ENCODE data around the gene ST6GAL2. TPM values are rescaled to one million over a fixed set of nuclear protein-coding genes. Genes with fewer than 3 reads are reported as not detected.

The ST6GAL2 gene
- total RNA-seq, 1 experiment from 2014 or later, result 11.0 TPM

DNA sequence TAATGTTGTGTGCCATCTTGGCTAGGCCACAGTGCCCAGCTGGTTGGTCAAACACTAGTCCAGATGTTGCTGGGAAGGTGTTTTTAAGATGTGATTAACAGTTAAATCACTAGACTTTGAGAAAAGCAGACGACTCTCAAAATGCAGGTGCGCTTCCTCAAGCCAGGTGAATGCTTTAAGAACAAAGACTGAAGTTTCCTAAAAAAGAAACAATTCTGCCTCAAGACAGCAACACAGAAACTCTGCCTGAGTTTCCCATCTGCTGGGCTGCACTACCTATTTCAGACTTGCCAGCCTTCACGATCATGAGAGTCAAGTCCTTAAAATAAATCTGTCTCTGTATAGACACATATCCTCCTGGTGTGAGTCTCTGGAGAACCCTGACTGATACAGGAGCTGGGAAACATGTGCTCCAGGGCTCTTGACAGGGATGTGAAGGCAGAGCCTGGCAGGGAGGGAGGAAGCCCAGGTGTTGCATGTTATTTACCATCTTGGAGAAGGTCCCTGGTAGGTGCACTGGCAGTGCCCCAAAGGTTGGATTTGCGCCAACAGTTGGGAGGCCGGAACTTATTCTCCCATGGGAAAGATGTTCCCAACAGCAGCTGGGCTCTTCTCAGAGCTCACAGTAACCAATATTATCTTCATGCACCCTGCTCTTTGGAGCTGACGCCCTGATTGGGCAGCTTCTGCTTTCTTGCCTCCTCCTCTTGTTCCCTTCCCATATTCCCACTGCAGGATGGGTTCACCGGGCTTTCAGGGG lies 43.9 kb downstream of the ST6GAL2 start:
- no peaks in the 10 kb centered on the region for H3K36me3 Mint-ChIP-seq
- no peaks in the 10 kb centered on the region for H3K9me3 Mint-ChIP-seq
- H3K4me3 Mint-ChIP-seq, result no peak overlapping the region
- no peak overlapping the region for H3K27ac Mint-ChIP-seq
- no peaks in the 10 kb centered on the region for H3K27me3 Mint-ChIP-seq (ENCODE audit: low read depth)
- no peak for TF ChIP-seq NR3C1 (CRISPR knock-in tag; conservative IDR thresholded peaks at IDR 0.05; ENCODE audit: low read depth)
- no peak for TF ChIP-seq NFATC4 (CRISPR knock-in tag; IDR thresholded peaks at IDR 0.05)
- TF ChIP-seq, protein P1, sequence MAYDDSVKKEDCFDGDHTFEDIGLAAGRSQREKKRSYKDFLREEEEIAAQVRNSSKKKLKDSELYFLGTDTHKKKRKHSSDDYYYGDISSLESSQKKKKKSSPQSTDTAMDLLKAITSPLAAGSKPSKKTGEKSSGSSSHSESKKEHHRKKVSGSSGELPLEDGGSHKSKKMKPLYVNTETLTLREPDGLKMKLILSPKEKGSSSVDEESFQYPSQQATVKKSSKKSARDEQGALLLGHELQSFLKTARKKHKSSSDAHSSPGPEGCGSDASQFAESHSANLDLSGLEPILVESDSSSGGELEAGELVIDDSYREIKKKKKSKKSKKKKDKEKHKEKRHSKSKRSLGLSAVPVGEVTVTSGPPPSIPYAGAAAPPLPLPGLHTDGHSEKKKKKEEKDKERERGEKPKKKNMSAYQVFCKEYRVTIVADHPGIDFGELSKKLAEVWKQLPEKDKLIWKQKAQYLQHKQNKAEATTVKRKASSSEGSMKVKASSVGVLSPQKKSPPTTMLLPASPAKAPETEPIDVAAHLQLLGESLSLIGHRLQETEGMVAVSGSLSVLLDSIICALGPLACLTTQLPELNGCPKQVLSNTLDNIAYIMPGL (CRISPR knock-in tag; IDR thresholded peaks at IDR 0.05), result no peak
- TF ChIP-seq EMX1 (CRISPR knock-in tag; IDR thresholded peaks at IDR 0.05), result no peak
- TF ChIP-seq ZNF396 (CRISPR knock-in tag; IDR thresholded peaks at IDR 0.05; ENCODE audit: borderline replicate concordance), result no peak
- TF ChIP-seq ATF1 (CRISPR knock-in tag; IDR thresholded peaks at IDR 0.05), result no peak
- TF ChIP-seq, protein P2, sequence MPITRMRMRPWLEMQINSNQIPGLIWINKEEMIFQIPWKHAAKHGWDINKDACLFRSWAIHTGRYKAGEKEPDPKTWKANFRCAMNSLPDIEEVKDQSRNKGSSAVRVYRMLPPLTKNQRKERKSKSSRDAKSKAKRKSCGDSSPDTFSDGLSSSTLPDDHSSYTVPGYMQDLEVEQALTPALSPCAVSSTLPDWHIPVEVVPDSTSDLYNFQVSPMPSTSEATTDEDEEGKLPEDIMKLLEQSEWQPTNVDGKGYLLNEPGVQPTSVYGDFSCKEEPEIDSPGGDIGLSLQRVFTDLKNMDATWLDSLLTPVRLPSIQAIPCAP (CRISPR knock-in tag; IDR thresholded peaks at IDR 0.05), result no peak
- TF ChIP-seq, protein P3, sequence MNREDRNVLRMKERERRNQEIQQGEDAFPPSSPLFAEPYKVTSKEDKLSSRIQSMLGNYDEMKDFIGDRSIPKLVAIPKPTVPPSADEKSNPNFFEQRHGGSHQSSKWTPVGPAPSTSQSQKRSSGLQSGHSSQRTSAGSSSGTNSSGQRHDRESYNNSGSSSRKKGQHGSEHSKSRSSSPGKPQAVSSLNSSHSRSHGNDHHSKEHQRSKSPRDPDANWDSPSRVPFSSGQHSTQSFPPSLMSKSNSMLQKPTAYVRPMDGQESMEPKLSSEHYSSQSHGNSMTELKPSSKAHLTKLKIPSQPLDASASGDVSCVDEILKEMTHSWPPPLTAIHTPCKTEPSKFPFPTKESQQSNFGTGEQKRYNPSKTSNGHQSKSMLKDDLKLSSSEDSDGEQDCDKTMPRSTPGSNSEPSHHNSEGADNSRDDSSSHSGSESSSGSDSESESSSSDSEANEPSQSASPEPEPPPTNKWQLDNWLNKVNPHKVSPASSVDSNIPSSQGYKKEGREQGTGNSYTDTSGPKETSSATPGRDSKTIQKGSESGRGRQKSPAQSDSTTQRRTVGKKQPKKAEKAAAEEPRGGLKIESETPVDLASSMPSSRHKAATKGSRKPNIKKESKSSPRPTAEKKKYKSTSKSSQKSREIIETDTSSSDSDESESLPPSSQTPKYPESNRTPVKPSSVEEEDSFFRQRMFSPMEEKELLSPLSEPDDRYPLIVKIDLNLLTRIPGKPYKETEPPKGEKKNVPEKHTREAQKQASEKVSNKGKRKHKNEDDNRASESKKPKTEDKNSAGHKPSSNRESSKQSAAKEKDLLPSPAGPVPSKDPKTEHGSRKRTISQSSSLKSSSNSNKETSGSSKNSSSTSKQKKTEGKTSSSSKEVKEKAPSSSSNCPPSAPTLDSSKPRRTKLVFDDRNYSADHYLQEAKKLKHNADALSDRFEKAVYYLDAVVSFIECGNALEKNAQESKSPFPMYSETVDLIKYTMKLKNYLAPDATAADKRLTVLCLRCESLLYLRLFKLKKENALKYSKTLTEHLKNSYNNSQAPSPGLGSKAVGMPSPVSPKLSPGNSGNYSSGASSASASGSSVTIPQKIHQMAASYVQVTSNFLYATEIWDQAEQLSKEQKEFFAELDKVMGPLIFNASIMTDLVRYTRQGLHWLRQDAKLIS (CRISPR knock-in tag; IDR thresholded peaks at IDR 0.05; ENCODE audit: borderline replicate concordance), result no peak
- TF ChIP-seq, protein P4, sequence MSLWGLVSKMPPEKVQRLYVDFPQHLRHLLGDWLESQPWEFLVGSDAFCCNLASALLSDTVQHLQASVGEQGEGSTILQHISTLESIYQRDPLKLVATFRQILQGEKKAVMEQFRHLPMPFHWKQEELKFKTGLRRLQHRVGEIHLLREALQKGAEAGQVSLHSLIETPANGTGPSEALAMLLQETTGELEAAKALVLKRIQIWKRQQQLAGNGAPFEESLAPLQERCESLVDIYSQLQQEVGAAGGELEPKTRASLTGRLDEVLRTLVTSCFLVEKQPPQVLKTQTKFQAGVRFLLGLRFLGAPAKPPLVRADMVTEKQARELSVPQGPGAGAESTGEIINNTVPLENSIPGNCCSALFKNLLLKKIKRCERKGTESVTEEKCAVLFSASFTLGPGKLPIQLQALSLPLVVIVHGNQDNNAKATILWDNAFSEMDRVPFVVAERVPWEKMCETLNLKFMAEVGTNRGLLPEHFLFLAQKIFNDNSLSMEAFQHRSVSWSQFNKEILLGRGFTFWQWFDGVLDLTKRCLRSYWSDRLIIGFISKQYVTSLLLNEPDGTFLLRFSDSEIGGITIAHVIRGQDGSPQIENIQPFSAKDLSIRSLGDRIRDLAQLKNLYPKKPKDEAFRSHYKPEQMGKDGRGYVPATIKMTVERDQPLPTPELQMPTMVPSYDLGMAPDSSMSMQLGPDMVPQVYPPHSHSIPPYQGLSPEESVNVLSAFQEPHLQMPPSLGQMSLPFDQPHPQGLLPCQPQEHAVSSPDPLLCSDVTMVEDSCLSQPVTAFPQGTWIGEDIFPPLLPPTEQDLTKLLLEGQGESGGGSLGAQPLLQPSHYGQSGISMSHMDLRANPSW (CRISPR knock-in tag; conservative IDR thresholded peaks at IDR 0.05; ENCODE audit: low read depth), result no peak
- TF ChIP-seq, protein P5, sequence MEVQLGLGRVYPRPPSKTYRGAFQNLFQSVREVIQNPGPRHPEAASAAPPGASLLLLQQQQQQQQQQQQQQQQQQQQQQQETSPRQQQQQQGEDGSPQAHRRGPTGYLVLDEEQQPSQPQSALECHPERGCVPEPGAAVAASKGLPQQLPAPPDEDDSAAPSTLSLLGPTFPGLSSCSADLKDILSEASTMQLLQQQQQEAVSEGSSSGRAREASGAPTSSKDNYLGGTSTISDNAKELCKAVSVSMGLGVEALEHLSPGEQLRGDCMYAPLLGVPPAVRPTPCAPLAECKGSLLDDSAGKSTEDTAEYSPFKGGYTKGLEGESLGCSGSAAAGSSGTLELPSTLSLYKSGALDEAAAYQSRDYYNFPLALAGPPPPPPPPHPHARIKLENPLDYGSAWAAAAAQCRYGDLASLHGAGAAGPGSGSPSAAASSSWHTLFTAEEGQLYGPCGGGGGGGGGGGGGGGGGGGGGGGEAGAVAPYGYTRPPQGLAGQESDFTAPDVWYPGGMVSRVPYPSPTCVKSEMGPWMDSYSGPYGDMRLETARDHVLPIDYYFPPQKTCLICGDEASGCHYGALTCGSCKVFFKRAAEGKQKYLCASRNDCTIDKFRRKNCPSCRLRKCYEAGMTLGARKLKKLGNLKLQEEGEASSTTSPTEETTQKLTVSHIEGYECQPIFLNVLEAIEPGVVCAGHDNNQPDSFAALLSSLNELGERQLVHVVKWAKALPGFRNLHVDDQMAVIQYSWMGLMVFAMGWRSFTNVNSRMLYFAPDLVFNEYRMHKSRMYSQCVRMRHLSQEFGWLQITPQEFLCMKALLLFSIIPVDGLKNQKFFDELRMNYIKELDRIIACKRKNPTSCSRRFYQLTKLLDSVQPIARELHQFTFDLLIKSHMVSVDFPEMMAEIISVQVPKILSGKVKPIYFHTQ (CRISPR knock-in tag; IDR thresholded peaks at IDR 0.05), result no peak
- TF ChIP-seq OVOL2 (CRISPR knock-in tag; IDR thresholded peaks at IDR 0.05; ENCODE audit: borderline replicate concordance), result no peak
- no peak for TF ChIP-seq PRRX2 (CRISPR knock-in tag; IDR thresholded peaks at IDR 0.05)
- TF ChIP-seq, protein P6, sequence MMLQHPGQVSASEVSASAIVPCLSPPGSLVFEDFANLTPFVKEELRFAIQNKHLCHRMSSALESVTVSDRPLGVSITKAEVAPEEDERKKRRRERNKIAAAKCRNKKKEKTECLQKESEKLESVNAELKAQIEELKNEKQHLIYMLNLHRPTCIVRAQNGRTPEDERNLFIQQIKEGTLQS (CRISPR knock-in tag; conservative IDR thresholded peaks at IDR 0.05), result no peak
- TF ChIP-seq, protein P7, sequence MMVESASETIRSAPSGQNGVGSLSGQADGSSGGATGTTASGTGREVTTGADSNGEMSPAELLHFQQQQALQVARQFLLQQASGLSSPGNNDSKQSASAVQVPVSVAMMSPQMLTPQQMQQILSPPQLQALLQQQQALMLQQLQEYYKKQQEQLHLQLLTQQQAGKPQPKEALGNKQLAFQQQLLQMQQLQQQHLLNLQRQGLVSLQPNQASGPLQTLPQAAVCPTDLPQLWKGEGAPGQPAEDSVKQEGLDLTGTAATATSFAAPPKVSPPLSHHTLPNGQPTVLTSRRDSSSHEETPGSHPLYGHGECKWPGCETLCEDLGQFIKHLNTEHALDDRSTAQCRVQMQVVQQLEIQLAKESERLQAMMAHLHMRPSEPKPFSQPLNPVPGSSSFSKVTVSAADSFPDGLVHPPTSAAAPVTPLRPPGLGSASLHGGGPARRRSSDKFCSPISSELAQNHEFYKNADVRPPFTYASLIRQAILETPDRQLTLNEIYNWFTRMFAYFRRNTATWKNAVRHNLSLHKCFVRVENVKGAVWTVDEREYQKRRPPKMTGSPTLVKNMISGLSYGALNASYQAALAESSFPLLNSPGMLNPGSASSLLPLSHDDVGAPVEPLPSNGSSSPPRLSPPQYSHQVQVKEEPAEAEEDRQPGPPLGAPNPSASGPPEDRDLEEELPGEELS (CRISPR knock-in tag; IDR thresholded peaks at IDR 0.05), result no peak
- no peak for TF ChIP-seq NR2C2 (CRISPR knock-in tag; IDR thresholded peaks at IDR 0.05)
- no peak for TF ChIP-seq RORB (CRISPR knock-in tag; IDR thresholded peaks at IDR 0.05)
- TF ChIP-seq TP53 (CRISPR knock-in tag; IDR thresholded peaks at IDR 0.05), result no peak
- TF ChIP-seq KAT7 (CRISPR knock-in tag; IDR thresholded peaks at IDR 0.05; ENCODE audit: borderline replicate concordance), result no peak
- peaks cover 10% of the 10 kb centered on the region for H3K4me1 Mint-ChIP-seq
- no peak for DNase-seq (ENCODE audit: low spot score)
- CTCF ChIA-PET, result no interaction called here
- ATAC-seq, result no peak
- POLR2A ChIA-PET, result no interaction called here

Measured in WTC11 (cell line).